ENCODE data around the gene DCAF17.

DNA sequence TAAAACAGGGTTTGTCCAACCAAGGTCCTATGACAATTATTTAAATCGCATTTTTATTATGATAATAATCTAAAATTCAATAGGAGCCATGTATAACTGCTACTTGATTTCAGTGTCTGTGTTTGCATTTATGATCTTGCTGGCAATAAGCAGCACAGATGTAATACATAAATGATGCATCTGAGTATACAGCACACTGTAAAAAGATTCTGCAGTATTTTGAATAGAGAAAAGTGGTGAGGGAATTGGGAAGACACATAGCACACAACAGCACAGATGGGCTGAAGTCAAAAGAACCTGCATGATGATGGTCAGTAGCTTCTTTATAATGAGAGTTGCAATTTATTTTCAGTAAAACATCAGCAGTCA, 26.4 kb upstream of the DCAF17 start:
- TF ChIP-seq, protein P1, sequence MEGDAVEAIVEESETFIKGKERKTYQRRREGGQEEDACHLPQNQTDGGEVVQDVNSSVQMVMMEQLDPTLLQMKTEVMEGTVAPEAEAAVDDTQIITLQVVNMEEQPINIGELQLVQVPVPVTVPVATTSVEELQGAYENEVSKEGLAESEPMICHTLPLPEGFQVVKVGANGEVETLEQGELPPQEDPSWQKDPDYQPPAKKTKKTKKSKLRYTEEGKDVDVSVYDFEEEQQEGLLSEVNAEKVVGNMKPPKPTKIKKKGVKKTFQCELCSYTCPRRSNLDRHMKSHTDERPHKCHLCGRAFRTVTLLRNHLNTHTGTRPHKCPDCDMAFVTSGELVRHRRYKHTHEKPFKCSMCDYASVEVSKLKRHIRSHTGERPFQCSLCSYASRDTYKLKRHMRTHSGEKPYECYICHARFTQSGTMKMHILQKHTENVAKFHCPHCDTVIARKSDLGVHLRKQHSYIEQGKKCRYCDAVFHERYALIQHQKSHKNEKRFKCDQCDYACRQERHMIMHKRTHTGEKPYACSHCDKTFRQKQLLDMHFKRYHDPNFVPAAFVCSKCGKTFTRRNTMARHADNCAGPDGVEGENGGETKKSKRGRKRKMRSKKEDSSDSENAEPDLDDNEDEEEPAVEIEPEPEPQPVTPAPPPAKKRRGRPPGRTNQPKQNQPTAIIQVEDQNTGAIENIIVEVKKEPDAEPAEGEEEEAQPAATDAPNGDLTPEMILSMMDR (conservative IDR thresholded peaks at IDR 0.05): no peak
- no peak for TF ChIP-seq ZFX (IDR thresholded peaks at IDR 0.05)
